ENCODE measurements around the gene LCE2A. TPM values are rescaled to one million over a fixed set of nuclear protein-coding genes. Genes with fewer than 3 reads are reported as not detected.
"Not testable (repeated sequence)": the region's sequence is repeated elsewhere in the genome, so short reads cannot be mapped to it uniquely, and the experiment has no call there.

The LCE2A gene
- total RNA-seq, 4 donors from 2014 or later: not detected

- Histone ChIP-seq H3K4me1 (no peaks in the 10 kb centered on the region), H3K4me3 (no peak overlapping the region), H3K9me3 (no peaks in the 10 kb centered on the region), H3K27ac (no peak overlapping the region), H3K36me3 (no peaks in the 10 kb centered on the region), H3K27me3 (no peaks in the 10 kb centered on the region)
- TF ChIP-seq, protein P1, sequence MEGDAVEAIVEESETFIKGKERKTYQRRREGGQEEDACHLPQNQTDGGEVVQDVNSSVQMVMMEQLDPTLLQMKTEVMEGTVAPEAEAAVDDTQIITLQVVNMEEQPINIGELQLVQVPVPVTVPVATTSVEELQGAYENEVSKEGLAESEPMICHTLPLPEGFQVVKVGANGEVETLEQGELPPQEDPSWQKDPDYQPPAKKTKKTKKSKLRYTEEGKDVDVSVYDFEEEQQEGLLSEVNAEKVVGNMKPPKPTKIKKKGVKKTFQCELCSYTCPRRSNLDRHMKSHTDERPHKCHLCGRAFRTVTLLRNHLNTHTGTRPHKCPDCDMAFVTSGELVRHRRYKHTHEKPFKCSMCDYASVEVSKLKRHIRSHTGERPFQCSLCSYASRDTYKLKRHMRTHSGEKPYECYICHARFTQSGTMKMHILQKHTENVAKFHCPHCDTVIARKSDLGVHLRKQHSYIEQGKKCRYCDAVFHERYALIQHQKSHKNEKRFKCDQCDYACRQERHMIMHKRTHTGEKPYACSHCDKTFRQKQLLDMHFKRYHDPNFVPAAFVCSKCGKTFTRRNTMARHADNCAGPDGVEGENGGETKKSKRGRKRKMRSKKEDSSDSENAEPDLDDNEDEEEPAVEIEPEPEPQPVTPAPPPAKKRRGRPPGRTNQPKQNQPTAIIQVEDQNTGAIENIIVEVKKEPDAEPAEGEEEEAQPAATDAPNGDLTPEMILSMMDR (IDR thresholded peaks at IDR 0.05): no peak
- TF ChIP-seq POLR2AphosphoS5 (IDR thresholded peaks at IDR 0.05) (no peak), POLR2A (IDR thresholded peaks at IDR 0.05) (no peak), EP300 (IDR thresholded peaks at IDR 0.05; ENCODE audit: low read depth) (no peak)
- 20 to 68% methylated on average over 1 to 6 of the region's 6 CpGs for WGBS, 2 donors (ENCODE audit: low coverage in 1 of 2)
- in situ Hi-C loops (cut with MboI; ENCODE audit: low pct_ligation_motif_present in 1 of 4, low pct_unique_long_range_greater_than_20kb in 1 of 4, low sequenced_read_pairs in 3 of 4): no loop called here
- intact Hi-C loops (cut with DNase I; ENCODE audit: low total_unique reads): no loop called here
- DNase-seq: no peak
These were observed 18.7 kb upstream of the LCE2A start for GRCh38 chr1:152679459-152679858.

GRCh38 chr1:152681616-152682015 is 16.5 kb upstream of the LCE2A start:
- H3K9me3 ChIP-seq: no peaks in the 10 kb centered on the region
- intact Hi-C loops (cut with DNase I; ENCODE audit: low total_unique reads) (no loop called here), in situ Hi-C loops (cut with MboI; ENCODE audit: low pct_ligation_motif_present in 1 of 4, low pct_unique_long_range_greater_than_20kb in 1 of 4, low sequenced_read_pairs in 3 of 4) (no loop called here)
- H3K4me1 ChIP-seq: no peaks in the 10 kb centered on the region
- no peak overlapping the region for H3K27ac ChIP-seq
- TF ChIP-seq, protein P1 (IDR thresholded peaks at IDR 0.05): no peak
- TF ChIP-seq EP300 (IDR thresholded peaks at IDR 0.05; ENCODE audit: low read depth) (no peak), POLR2AphosphoS5 (IDR thresholded peaks at IDR 0.05) (no peak), POLR2A (IDR thresholded peaks at IDR 0.05) (no peak)
- 46 to 53% methylated on average over 2 of the region's 2 CpGs for WGBS, 2 donors (ENCODE audit: low coverage in 1 of 2)
- no peak overlapping the region for H3K4me3 ChIP-seq
- H3K36me3 ChIP-seq: no peaks in the 10 kb centered on the region
- H3K27me3 ChIP-seq: no peaks in the 10 kb centered on the region
- no peak for DNase-seq

DNA sequence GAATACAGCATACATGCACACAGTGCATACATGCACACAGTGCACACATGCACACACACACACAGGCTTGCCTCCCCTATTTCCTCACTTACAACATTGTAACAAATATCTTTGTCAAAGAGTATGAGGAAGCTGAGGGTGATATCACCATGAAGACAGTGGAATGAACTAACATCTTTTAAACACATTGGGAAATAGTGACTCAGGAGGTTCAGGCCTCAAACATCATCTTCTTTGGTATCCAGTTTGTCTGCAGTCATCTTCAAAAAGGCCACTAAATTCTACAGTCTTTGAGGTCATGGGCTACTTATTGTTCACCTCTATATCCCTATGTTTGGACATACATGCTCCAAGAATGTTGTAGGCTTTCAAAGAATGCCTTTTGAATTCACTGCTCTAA is 14.3 kb upstream of the LCE2A start:
- intact Hi-C loops (cut with DNase I; ENCODE audit: low total_unique reads) (no loop called here), in situ Hi-C loops (cut with MboI; ENCODE audit: low pct_ligation_motif_present in 1 of 4, low pct_unique_long_range_greater_than_20kb in 1 of 4, low sequenced_read_pairs in 3 of 4) (no loop called here)
- DNase-seq: no peak

GRCh38 chr1:152685823-152686222 is 12.3 kb upstream of the LCE2A start, which contains the start of gene LCE2B:
Gene LCE2B (plus strand): TSS chr1:152686123. CDS start chr1:152686844, 721 bp downstream.
- in situ Hi-C loops (cut with MboI; ENCODE audit: low pct_ligation_motif_present in 1 of 4, low pct_unique_long_range_greater_than_20kb in 1 of 4, low sequenced_read_pairs in 3 of 4); H3K4me3 ChIP-seq; intact Hi-C loops (cut with DNase I; ENCODE audit: low total_unique reads); H3K4me1 ChIP-seq; H3K9me3 ChIP-seq; H3K27ac ChIP-seq; DNase-seq; H3K27me3 ChIP-seq; H3K36me3 ChIP-seq: not testable (repeated sequence)
- WGBS, 2 donors (ENCODE audit: low coverage in 1 of 2): 71% methylated on average over 2 of the region's 4 CpGs; no CpG with 5 or more reads in 1 of the 2 donors

More for the DNA sequence above, 14.3 kb upstream of the LCE2A start:
- Histone ChIP-seq H3K27me3 (no peaks in the 10 kb centered on the region), H3K36me3 (no peaks in the 10 kb centered on the region), H3K4me3 (no peak overlapping the region), H3K27ac (no peak overlapping the region), H3K9me3 (no peaks in the 10 kb centered on the region), H3K4me1 (no peaks in the 10 kb centered on the region)
- no peak for TF ChIP-seq POLR2A (IDR thresholded peaks at IDR 0.05)
- TF ChIP-seq, protein P1 (IDR thresholded peaks at IDR 0.05): no peak
- TF ChIP-seq POLR2AphosphoS5 (IDR thresholded peaks at IDR 0.05): no peak
- no peak for TF ChIP-seq EP300 (IDR thresholded peaks at IDR 0.05; ENCODE audit: low read depth)

GRCh38 chr1:152699746-152700145 is 1.6 kb downstream of the LCE2A start:
- intact Hi-C loops (cut with DNase I; ENCODE audit: low total_unique reads): no loop called here
- no peak overlapping the region for H3K4me3 ChIP-seq
- no peaks in the 10 kb centered on the region for H3K36me3 ChIP-seq
- H3K4me1 ChIP-seq: no peaks in the 10 kb centered on the region
- H3K27me3 ChIP-seq: no peaks in the 10 kb centered on the region
- H3K27ac ChIP-seq: no peak overlapping the region
- in situ Hi-C loops (cut with MboI; ENCODE audit: low pct_ligation_motif_present in 1 of 4, low pct_unique_long_range_greater_than_20kb in 1 of 4, low sequenced_read_pairs in 3 of 4): no loop called here
- H3K9me3 ChIP-seq: no peaks in the 10 kb centered on the region
- no peak for DNase-seq
- WGBS, 2 donors (ENCODE audit: low coverage in 1 of 2): 79 to 80% methylated on average over 2 to 4 of the region's 4 CpGs
- no peak for TF ChIP-seq POLR2A (IDR thresholded peaks at IDR 0.05)
- TF ChIP-seq EP300 (IDR thresholded peaks at IDR 0.05; ENCODE audit: low read depth): no peak
- no peak for TF ChIP-seq POLR2AphosphoS5 (IDR thresholded peaks at IDR 0.05)
- TF ChIP-seq, protein P1 (IDR thresholded peaks at IDR 0.05): no peak

Measured in transverse colon (tissue), 4 donors.